GM12878 (cell line): Measurements from ENCODE around the gene OSGIN1. TPM values are rescaled to one million over a fixed set of nuclear protein-coding genes. Genes with fewer than 3 reads are reported as not detected.

Experiments used
- ATAC-seq: fragments of 200-7000 bp; cut with Tn5 transposase; 3 replicates; pipeline ENCODE4 v1.9.1; 2020; ENCODE audit warnings: mild to moderate bottlenecking, moderate library complexity
- BruUV-seq: library from RNA; stranded (reverse); fragments of 400-500 nt; replicated peaks from 2 replicates; lab custom pipeline; 2021; lab: Mats Ljungman, UMichigan
- CTCF ChIA-PET: fragments of 300-600 bp; sonication (Branson Sonifier 250); formaldehyde crosslinking; extraction: SDS; loops from one replicate; lab custom pipeline; 2021; ENCODE audit warnings: inconsistent platforms; lab: Yijun Ruan, JAX
- POLR2A ChIA-PET: fragments of 350-600 bp; formaldehyde crosslinking; extraction: SDS; loops from one replicate; lab custom pipeline; 2021; ENCODE audit warnings: inconsistent platforms; lab: Charles Lee
- RAD21 ChIA-PET: fragments of 300-600 bp; sonication (Branson Sonifier 250); formaldehyde crosslinking; loops from one replicate; lab custom pipeline; 2023; ENCODE audit warnings: antibody characterized with exemption; ENCODE audit not compliant: unreplicated experiment; lab: Charles Lee
- SMC1A ChIA-PET: fragments of 300-600 bp; sonication (Branson Sonifier 250); formaldehyde crosslinking; loops from one replicate; lab custom pipeline; 2023; ENCODE audit not compliant: unreplicated experiment, uncharacterized antibody; lab: Charles Lee
- DNase-seq: peaks from one replicate; pipeline ENCODE4 v3.0.0-alpha.2; 2011; ENCODE audit warnings: low read depth, low spot score
- FAIRE-seq: peaks from 3 replicates; lab custom pipeline; 2011; peaks lifted over from hg19 to GRCh38; lab: Jason Lieb, UNC
- H2AFZ ChIP-seq: 2 replicates; pipeline ENCODE4 v1.6.0; 2011; ENCODE audit warnings: low read depth, low read length, control low read depth; ENCODE audit not compliant: control insufficient read depth
- H3K27ac ChIP-seq: 2 replicates; pipeline ENCODE4 v1.5.1; 2011; ENCODE audit warnings: control low read depth; ENCODE audit not compliant: control insufficient read depth, insufficient read depth
- H3K27me3 ChIP-seq, 2 experiments: replicated peaks in 1 of 2; 2 replicates each; pipeline versions ENCODE4 v1.6.0 to v1.6.1; 2011; ENCODE audit warnings: low read length in 1 of 2; ENCODE audit not compliant: control insufficient read depth in 2 of 2, insufficient read depth in 2 of 2
- H3K36me3 ChIP-seq, 2 experiments: 2 replicates each; pipeline ENCODE4 v1.5.1; 2011; ENCODE audit warnings: low read length in 1 of 2; ENCODE audit not compliant: control insufficient read depth in 2 of 2, insufficient read depth in 2 of 2
- H3K4me1 ChIP-seq: 2 replicates; pipeline ENCODE4 v1.6.1; 2011; ENCODE audit warnings: mild to moderate bottlenecking, low read length, moderate library complexity, mixed read lengths; ENCODE audit not compliant: control insufficient read depth, insufficient read depth
- H3K4me2 ChIP-seq: 2 replicates; pipeline ENCODE4 v1.6.0; 2011; ENCODE audit warnings: control low read depth; ENCODE audit not compliant: control insufficient read depth, insufficient read depth
- H3K4me3 ChIP-seq: fragments of 200-600 bp; sonication (generic); 2 replicates; pipeline ENCODE4 v1.5.1; 2016
- H3K79me2 ChIP-seq: 2 replicates; pipeline ENCODE4 v1.6.0; 2011; ENCODE audit warnings: low read length; ENCODE audit not compliant: control insufficient read depth, insufficient read depth
- H3K9ac ChIP-seq: 2 replicates; pipeline ENCODE4 v1.8.0; 2011; ENCODE audit warnings: low read length, control low read depth, mixed read lengths; ENCODE audit not compliant: control insufficient read depth, insufficient read depth
- H3K9me3 ChIP-seq: replicated peaks from 3 replicates; pipeline ENCODE4 v1.5.1; 2011; ENCODE audit warnings: mild to moderate bottlenecking, low read length; ENCODE audit not compliant: control insufficient read depth, insufficient read depth
- H4K20me1 ChIP-seq: 2 replicates; pipeline ENCODE4 v1.6.0; 2011; ENCODE audit not compliant: control insufficient read depth, insufficient read depth
- DPF2 ChIP-seq: fragments of 450-650 bp; IDR thresholded peaks from 2 replicates; pipeline ENCODE4 v1.6.1; 2017; ENCODE audit warnings: mild to moderate bottlenecking
- EED ChIP-seq: sonication (generic); IDR thresholded peaks from 2 replicates; pipeline ENCODE4 v1.6.1; 2016; ENCODE audit warnings: antibody characterized with exemption, low read depth
- ETV6 ChIP-seq, 2 experiments: fragments of 450-650 bp in 1 of 2; IDR thresholded peaks in 1 of 2; conservative IDR thresholded peaks in 1 of 2; 2 replicates each; pipeline ENCODE4 v1.6.1; 2014; ENCODE audit warnings: antibody characterized with exemption in 1 of 2, borderline replicate concordance in 1 of 2, low read depth in 1 of 2, mild to moderate bottlenecking in 1 of 2, moderate library complexity in 1 of 2
- FOXM1 ChIP-seq: IDR thresholded peaks from 2 replicates; pipeline ENCODE4 v1.6.1; 2012; ENCODE audit warnings: low read depth, mild to moderate bottlenecking, inconsistent platforms, low read length, moderate library complexity
- NBN ChIP-seq: fragments of 450-650 bp; IDR thresholded peaks from 2 replicates; pipeline ENCODE4 v1.6.1; 2016
- POLR2AphosphoS2 ChIP-seq: IDR thresholded peaks from 2 replicates; pipeline ENCODE4 v1.6.1; 2011; ENCODE audit warnings: low read depth, mild to moderate bottlenecking, low read length, improper control_type of control experiment, moderate library complexity
- SMAD1 ChIP-seq: fragments of 450-650 bp; IDR thresholded peaks from 2 replicates; pipeline ENCODE4 v1.6.1; 2018; ENCODE audit warnings: mild to moderate bottlenecking, low read depth; ENCODE audit not compliant: partially characterized antibody
- SRF ChIP-seq, 2 experiments: IDR thresholded peaks; 2 replicates each; pipeline ENCODE4 v1.6.1; 2011; ENCODE audit warnings: low read depth in 2 of 2, low read length in 2 of 2, mild to moderate bottlenecking in 1 of 2, moderate library complexity in 1 of 2
- ZNF217 ChIP-seq: fragments of 450-650 bp; IDR thresholded peaks from 2 replicates; pipeline ENCODE4 v1.6.1; 2017; ENCODE audit warnings: antibody characterized with exemption, mild to moderate bottlenecking
- ZSCAN29 ChIP-seq: fragments of 450-650 bp; IDR thresholded peaks from 2 replicates; pipeline ENCODE4 v1.6.1; 2017; ENCODE audit warnings: mild to moderate bottlenecking, moderate library complexity
- WGBS: methylation state at CpG from one replicate; pipeline ENCODE4 v1.1.6; 2016; ENCODE audit warnings: low lambda C conversion rate; ENCODE audit not compliant: insufficient replicate concordance, insufficient coverage; ENCODE audit errors: missing lambda C conversion rate; 5-methylcytosine and 5-hydroxymethylcytosine counted together
- in situ Hi-C: fragments of 300-500 bp; cut with MboI; formaldehyde crosslinking; loops from 9 replicates; pipeline ENCODE4 v1.14.3; 2018; ENCODE audit warnings: mixed read lengths
- intact Hi-C: fragments of 100-400 bp; cut with micrococcal nuclease; formaldehyde crosslinking; loops from one replicate; pipeline ENCODE4 v1.14.2; 2022; ENCODE audit not compliant: unreplicated experiment
- polyA plus RNA-seq, 11 experiments: library from polyadenylated mRNA; depleted of rRNA in 4 of 11; unstranded in 6 of 11; stranded (reverse) in 5 of 11; fragments of >200 nt; fragmentation: Nextera tagmentation in 4 of 11; fragmentation: Illumina TruSeq in 1 of 11; extraction: Ambion mirVana in 4 of 11; extraction: Trizol in 1 of 11; gene quantifications; 1 replicate in 1 of 11; 2 replicates in 10 of 11; pipeline versions ENCODE4 v1.2.1 to v1.2.3, GENCODE V29; 2011 to 2016; ENCODE audit warnings: inconsistent platforms in 2 of 11, missing spikeins in 2 of 11, low read depth in 1 of 11
- total RNA-seq, 4 experiments: library from RNA; depleted of rRNA in 3 of 4; stranded (reverse); fragments of >200 nt in 3 of 4; fragmentation: Illumina TruSeq in 1 of 4; extraction: Trizol in 1 of 4; gene quantifications; 2 replicates each; pipeline versions ENCODE4 v1.2.1 to v1.2.3, GENCODE V29; 2013 to 2021
- TF ChIP-seq, protein P1 (sequence below): fragments of 450-650 bp; IDR thresholded peaks from 2 replicates; pipeline ENCODE4 v1.6.1; 2018; ENCODE audit warnings: borderline replicate concordance, mild to moderate bottlenecking; ENCODE audit not compliant: partially characterized antibody
- TF ChIP-seq, protein P2 (sequence below): IDR thresholded peaks from 2 replicates; pipeline ENCODE4 v1.6.1; 2011; ENCODE audit warnings: borderline replicate concordance, low read depth, mild to moderate bottlenecking, moderate library complexity, low read length; ENCODE audit not compliant: insufficient read depth, poor library complexity, severe bottlenecking

OSGIN1 gene
- total and polyA plus RNA-seq, 10 of the 15 experiments (the other 5 are each of a cell fraction or from before 2014, with no cell fraction given), result 0.06 to 0.18 (median 0.13) TPM; not detected in 5

DNA sequence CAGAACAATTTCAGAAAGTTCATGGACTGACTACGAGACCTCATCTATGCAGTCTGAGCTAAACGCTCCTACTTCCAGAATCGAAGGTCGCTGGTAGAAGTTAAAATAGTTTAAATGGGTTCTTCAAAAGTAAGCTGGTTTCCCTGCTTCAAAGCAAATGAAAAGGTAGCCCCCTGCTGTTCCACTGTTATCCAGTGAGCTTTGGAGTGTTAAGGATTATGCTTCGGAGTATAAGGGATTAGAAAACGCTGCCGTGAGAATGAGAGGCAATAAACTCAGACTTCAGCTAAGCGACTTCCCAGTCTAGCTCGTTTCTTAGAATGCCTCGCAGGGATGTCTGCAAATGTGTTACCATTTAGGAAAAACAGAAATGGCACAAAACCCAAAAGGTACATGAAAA is 41.8 kb upstream of the OSGIN1 start:
- peaks cover 0 to 20% of the 10 kb centered on the region in 2 experiments; a peak in 2 of 4 replicates for H3K36me3 ChIP-seq
- no peak overlapping the region for H3K9ac ChIP-seq
- BruUV-seq, result no TSS peak
- H3K9me3 ChIP-seq, result no peaks in the 10 kb centered on the region
- no peak for DNase-seq
- FAIRE-seq, result no peak
- no peaks in the 10 kb centered on the region for H3K27me3 ChIP-seq
- ChIA-PET POLR2A (no interaction called here), RAD21 (no interaction called here), SMC1A (no interaction called here), CTCF (interaction anchor here (1.1 to 1.3 kb wide), 2 partner anchors 15 to 16 kb away, joined by 3 to 4 read pairs; no protein-coding TSS in a partner anchor)
- intact Hi-C loops, result no loop called here
- H3K79me2 ChIP-seq, result no peaks in the 10 kb centered on the region
- in situ Hi-C loops, result loop anchor here (5.0 kb wide), 1 partner anchor 49 kb away; no protein-coding TSS in a partner anchor
- H2AFZ ChIP-seq, result no peak overlapping the region
- no peak overlapping the region for H3K27ac ChIP-seq
- no peak overlapping the region for H3K4me3 ChIP-seq
- no peaks in the 10 kb centered on the region for H4K20me1 ChIP-seq
- no peak overlapping the region for H3K4me2 ChIP-seq
- no peak for ATAC-seq
- H3K4me1 ChIP-seq, result no peaks in the 10 kb centered on the region
- no peak for TF ChIP-seq ZSCAN29
- no peak for TF ChIP-seq SRF (IDR thresholded peaks at IDR 0.05; ENCODE audit: low read depth in 2 of 2, low read length in 2 of 2)
- TF ChIP-seq POLR2AphosphoS2, result no peak
- no peak for TF ChIP-seq FOXM1
- TF ChIP-seq DPF2, result no peak
- no peak for TF ChIP-seq NBN
- TF ChIP-seq, protein P1, sequence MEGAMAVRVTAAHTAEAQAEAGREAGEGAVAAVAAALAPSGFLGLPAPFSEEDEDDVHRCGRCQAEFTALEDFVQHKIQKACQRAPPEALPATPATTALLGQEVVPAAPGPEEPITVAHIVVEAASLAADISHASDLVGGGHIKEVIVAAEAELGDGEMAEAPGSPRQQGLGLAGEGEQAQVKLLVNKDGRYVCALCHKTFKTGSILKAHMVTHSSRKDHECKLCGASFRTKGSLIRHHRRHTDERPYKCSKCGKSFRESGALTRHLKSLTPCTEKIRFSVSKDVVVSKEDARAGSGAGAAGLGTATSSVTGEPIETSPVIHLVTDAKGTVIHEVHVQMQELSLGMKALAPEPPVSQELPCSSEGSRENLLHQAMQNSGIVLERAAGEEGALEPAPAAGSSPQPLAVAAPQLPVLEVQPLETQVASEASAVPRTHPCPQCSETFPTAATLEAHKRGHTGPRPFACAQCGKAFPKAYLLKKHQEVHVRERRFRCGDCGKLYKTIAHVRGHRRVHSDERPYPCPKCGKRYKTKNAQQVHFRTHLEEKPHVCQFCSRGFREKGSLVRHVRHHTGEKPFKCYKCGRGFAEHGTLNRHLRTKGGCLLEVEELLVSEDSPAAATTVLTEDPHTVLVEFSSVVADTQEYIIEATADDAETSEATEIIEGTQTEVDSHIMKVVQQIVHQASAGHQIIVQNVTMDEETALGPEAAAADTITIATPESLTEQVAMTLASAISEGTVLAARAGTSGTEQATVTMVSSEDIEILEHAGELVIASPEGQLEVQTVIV, result no peak
- no peak for TF ChIP-seq EED
- TF ChIP-seq SMAD1, result no peak
- no peak for TF ChIP-seq ETV6 (conservative IDR thresholded peaks at IDR 0.05 in 1 of 2, IDR thresholded peaks at IDR 0.05 in 1 of 2; ENCODE audit: borderline replicate concordance in 1 of 2, low read depth in 1 of 2)
- no peak for TF ChIP-seq ZNF217
- TF ChIP-seq, protein P2, sequence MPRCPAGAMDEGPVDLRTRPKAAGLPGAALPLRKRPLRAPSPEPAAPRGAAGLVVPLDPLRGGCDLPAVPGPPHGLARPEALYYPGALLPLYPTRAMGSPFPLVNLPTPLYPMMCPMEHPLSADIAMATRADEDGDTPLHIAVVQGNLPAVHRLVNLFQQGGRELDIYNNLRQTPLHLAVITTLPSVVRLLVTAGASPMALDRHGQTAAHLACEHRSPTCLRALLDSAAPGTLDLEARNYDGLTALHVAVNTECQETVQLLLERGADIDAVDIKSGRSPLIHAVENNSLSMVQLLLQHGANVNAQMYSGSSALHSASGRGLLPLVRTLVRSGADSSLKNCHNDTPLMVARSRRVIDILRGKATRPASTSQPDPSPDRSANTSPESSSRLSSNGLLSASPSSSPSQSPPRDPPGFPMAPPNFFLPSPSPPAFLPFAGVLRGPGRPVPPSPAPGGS, result no peak
- WGBS, result 96% methylated on average over 10 of the region's 10 CpGs
